HepG2 (cell line): ENCODE data around the gene DCAKD. TPM values are rescaled to one million over a fixed set of nuclear protein-coding genes. Genes with fewer than 3 reads are reported as not detected.

ENCODE experiments used
- ATAC-seq: fragments of 200-7000 bp; cut with Tn5 transposase; 3 replicates; pipeline ENCODE4 v1.9.1; 2020; ENCODE audit warnings: mild to moderate bottlenecking, moderate library complexity
- BruUV-seq: library from RNA; stranded (reverse); fragments of 400-500 nt; replicated peaks from 2 replicates; lab custom pipeline; 2021; lab: Mats Ljungman, UMichigan
- CTCF ChIA-PET: fragments of 300-600 bp; formaldehyde crosslinking; extraction: SDS; loops from one replicate; lab custom pipeline; 2021; ENCODE audit warnings: low total read pairs, inconsistent platforms, low intra/inter-chr PET ratio; lab: Yijun Ruan, JAX
- POLR2A ChIA-PET: fragments of 350-600 bp; sonication (Branson Sonifier 250); formaldehyde crosslinking; loops from one replicate; lab custom pipeline; 2020; ENCODE audit warnings: antibody characterized with exemption, inconsistent platforms; lab: Yijun Ruan, JAX
- DNase-seq: peaks from one replicate; pipeline ENCODE4 v3.0.0-alpha.2; 2015; ENCODE audit warnings: low spot score
- FAIRE-seq: peaks from 3 replicates; lab custom pipeline; 2011; peaks lifted over from hg19 to GRCh38; lab: Jason Lieb, UNC
- H2AFZ ChIP-seq: one replicate; pipeline ENCODE4 v1.6.1; 2011; ENCODE audit warnings: low read length, inconsistent platforms
- H3K27ac ChIP-seq: fragments of 300-600 bp; 3 replicates; pipeline ENCODE4 v1.8.0; 2011; ENCODE audit warnings: mixed run types, mild to moderate bottlenecking, mixed read lengths, low read length, inconsistent platforms; ENCODE audit not compliant: insufficient read depth; ENCODE audit errors: extremely low read length
- H3K27me3 ChIP-seq, 2 experiments: fragments of 200-600 bp in 1 of 2; 2 replicates in 1 of 2; 3 replicates in 1 of 2; pipeline versions ENCODE4 v1.6.0 to v1.8.0; 2011; ENCODE audit warnings: low read length in 2 of 2, mild to moderate bottlenecking in 2 of 2, moderate library complexity in 2 of 2, inconsistent platforms in 1 of 2; ENCODE audit not compliant: insufficient read depth in 2 of 2, control insufficient read depth in 1 of 2
- H3K36me3 ChIP-seq, 2 experiments: fragments of 200-600 bp in 1 of 2; replicated peaks in 1 of 2; 2 replicates in 1 of 2; 3 replicates in 1 of 2; pipeline versions ENCODE4 v1.5.1 to v1.8.0; 2011; ENCODE audit warnings: low read length in 2 of 2, inconsistent platforms in 1 of 2; ENCODE audit not compliant: insufficient read depth in 2 of 2, control insufficient read depth in 1 of 2
- H3K4me1 ChIP-seq: 2 replicates; pipeline ENCODE4 v1.5.1; 2012; ENCODE audit warnings: low read length, inconsistent platforms; ENCODE audit not compliant: insufficient read depth
- H3K4me2 ChIP-seq: 2 replicates; pipeline ENCODE4 v1.6.0; 2011; ENCODE audit warnings: low read depth, low read length, inconsistent platforms
- H3K4me3 ChIP-seq, 3 experiments: fragments of 200-600 bp in 1 of 3; sonication (generic), shearing (Covaris generic) in 1 of 3; replicated peaks in 1 of 3; 2 replicates each; pipeline ENCODE4 v1.5.1; 2011 to 2016; ENCODE audit warnings: low read length in 3 of 3, inconsistent platforms in 2 of 3, low read depth in 2 of 3, mild to moderate bottlenecking in 2 of 3, control low read depth in 1 of 3, mixed read lengths in 1 of 3; ENCODE audit not compliant: insufficient read depth in 1 of 3
- H3K79me2 ChIP-seq: one replicate; pipeline ENCODE4 v1.6.1; 2011; ENCODE audit warnings: low read length, inconsistent platforms; ENCODE audit not compliant: insufficient read depth
- H3K9ac ChIP-seq: 2 replicates; pipeline ENCODE4 v1.6.0; 2011; ENCODE audit warnings: mild to moderate bottlenecking, low read depth, low read length, inconsistent platforms; ENCODE audit not compliant: insufficient read depth
- H3K9me3 ChIP-seq: 2 replicates; pipeline ENCODE4 v1.5.1; 2012; ENCODE audit warnings: mild to moderate bottlenecking, low read length
- H4K20me1 ChIP-seq: 2 replicates; pipeline ENCODE4 v1.6.0; 2011; ENCODE audit warnings: inconsistent platforms, mild to moderate bottlenecking, low read length, moderate library complexity; ENCODE audit not compliant: insufficient read depth
- HNF4A ChIP-seq: sonication (generic); formaldehyde crosslinking; IDR thresholded peaks from 2 replicates; pipeline ENCODE4 v1.4.0; 2020; ENCODE audit warnings: missing genetic modification reagents
- LCORL ChIP-seq, 2 experiments: fragments of 450-650 bp in 1 of 2; sonication (generic) in 1 of 2; formaldehyde crosslinking in 1 of 2; IDR thresholded peaks; 2 replicates each; pipeline versions ENCODE4 v1.5.0 to v1.6.1; 2017 to 2020; ENCODE audit warnings: antibody characterized with exemption in 1 of 2, missing genetic modification reagents in 1 of 2
- MZF1 ChIP-seq: sonication (generic); formaldehyde crosslinking; IDR thresholded peaks from 2 replicates; pipeline ENCODE4 v1.8.1; 2023; ENCODE audit warnings: mild to moderate bottlenecking, missing genetic modification reagents, borderline replicate concordance
- SAFB2 ChIP-seq: sonication (generic); formaldehyde crosslinking; IDR thresholded peaks from 2 replicates; pipeline ENCODE4 v1.5.1; 2020; ENCODE audit warnings: missing genetic modification reagents, low read depth, mild to moderate bottlenecking, borderline replicate concordance
- ZSCAN22 ChIP-seq: sonication (generic); formaldehyde crosslinking; IDR thresholded peaks from 2 replicates; pipeline ENCODE4 v1.4.0; 2020; ENCODE audit warnings: mild to moderate bottlenecking, missing genetic modification reagents
- WGBS: methylation state at CpG from one replicate; pipeline ENCODE4 v1.1.6; 2017; ENCODE audit warnings: low lambda C conversion rate; 5-methylcytosine and 5-hydroxymethylcytosine counted together
- in situ Hi-C: cut with HindIII; loops from 2 replicates; pipeline ENCODE4 v1.10.0; 2017; ENCODE audit warnings: low pct_unique_long_range_greater_than_20kb; ENCODE audit not compliant: extremely low pct_ligation_motif_present
- intact Hi-C: fragments of 100-400 bp; cut with micrococcal nuclease; formaldehyde crosslinking; loops from one replicate; pipeline ENCODE4 v1.10.0; 2022; ENCODE audit not compliant: unreplicated experiment
- polyA plus RNA-seq, 8 experiments: library from polyadenylated mRNA; depleted of rRNA in 3 of 8; stranded (reverse) in 7 of 8; unstranded in 1 of 8; fragments of >200 nt; fragmentation: Illumina TruSeq in 4 of 8; extraction: Trizol in 4 of 8; gene quantifications; 2 replicates each; pipeline versions ENCODE4 v1.2.1 to v1.2.3, GENCODE V29; 2011 to 2016; ENCODE audit warnings: low read depth in 4 of 8, missing spikeins in 1 of 8, mixed read lengths in 1 of 8; ENCODE audit not compliant: insufficient read depth in 1 of 8
- total RNA-seq, 5 experiments: library from RNA; depleted of rRNA; stranded (reverse); fragments of >200 nt; fragmentation: Illumina TruSeq; extraction: Trizol; gene quantifications; 2 replicates each; pipeline ENCODE4 v1.2.3, GENCODE V29; 2016; ENCODE audit warnings: low read depth in 1 of 5

Gene DCAKD
- total and polyA plus RNA-seq, 2 of the 13 experiments (the other 11 are each of a cell fraction or from before 2014, with no cell fraction given): 25.9 to 29.2 TPM

- TF ChIP-seq MZF1 (CRISPR knock-in tag): no peak
- peak; percentile 24; the same call in 1 of the 2 replicates for TF ChIP-seq HNF4A
- H3K4me3 ChIP-seq: no peak overlapping the region
- H3K79me2 ChIP-seq: no peaks in the 10 kb centered on the region
- POLR2A ChIA-PET: no interaction called here
- H3K36me3 ChIP-seq: no peaks in the 10 kb centered on the region
- FAIRE-seq (no peak), ATAC-seq (no peak), DNase-seq (no peak)
- no peaks in the 10 kb centered on the region for H4K20me1 ChIP-seq
- in situ Hi-C loops (loop anchor here (25.0 kb wide), 1 partner anchor 224 kb away; no protein-coding TSS in a partner anchor), intact Hi-C loops (no loop called here)
- BruUV-seq: no TSS peak
- CTCF ChIA-PET: no interaction called here
- no peak overlapping the region for H3K9ac ChIP-seq
- H2AFZ ChIP-seq: no peak overlapping the region
- H3K9me3 ChIP-seq: no peaks in the 10 kb centered on the region
- H3K4me2 ChIP-seq: no peak overlapping the region
- peaks cover 5 to 25% of the 10 kb centered on the region in 2 experiments; a peak in 4 of 5 replicates for H3K27me3 ChIP-seq
- peaks cover 23% of the 10 kb centered on the region for H3K4me1 ChIP-seq
- no peak overlapping the region for H3K27ac ChIP-seq
- WGBS: 5% methylated on average over 1 of the region's 1 CpG
Measured at GRCh38 chr17:45011767-45012166, 39.7 kb downstream of the DCAKD start.

DNA sequence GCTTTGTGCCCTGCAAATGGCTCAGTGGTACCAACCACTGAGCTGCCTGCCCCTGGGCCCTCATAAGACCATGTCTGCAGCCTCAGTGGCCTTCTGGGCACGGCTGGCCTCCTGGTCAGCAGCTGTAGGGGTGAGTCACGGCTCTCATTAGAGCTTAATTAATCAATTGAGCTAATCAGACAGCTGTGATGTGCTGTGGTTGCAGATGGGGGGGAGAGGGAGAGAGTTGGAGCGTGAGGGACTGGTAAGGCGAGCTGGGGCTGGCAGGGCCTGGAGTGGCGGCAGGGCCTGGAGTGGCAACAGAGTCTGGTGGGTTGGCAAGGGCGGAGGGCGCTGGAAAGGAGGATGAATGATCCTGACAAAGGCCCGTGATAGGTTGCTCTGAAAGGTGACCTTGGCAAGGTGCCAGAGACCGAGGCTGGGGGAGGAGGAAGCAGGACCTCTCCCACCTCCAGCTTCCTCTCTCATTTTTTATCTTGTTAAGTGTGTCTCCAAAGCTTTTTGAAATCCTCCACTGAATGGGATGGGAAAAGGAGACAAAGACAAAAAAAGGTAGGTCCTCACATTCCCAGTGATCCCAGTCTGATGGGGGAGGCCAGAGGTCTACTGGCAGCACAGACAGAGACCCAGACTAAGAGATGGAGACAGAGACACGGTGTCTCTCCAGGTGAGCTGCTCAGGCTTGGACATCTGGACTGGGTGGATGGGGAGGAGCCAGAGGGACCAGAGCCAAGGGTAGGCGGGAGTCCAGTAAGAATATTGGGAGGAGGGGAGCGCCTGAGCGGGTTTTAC lies 41.6 kb downstream of the DCAKD start:
- FAIRE-seq (no peak), ATAC-seq (no peak), DNase-seq (no peak)
- Histone ChIP-seq H3K9ac (no peak overlapping the region), H3K36me3 (no peaks in the 10 kb centered on the region), H2AFZ (no peak overlapping the region), H3K27me3 (peaks cover 5 to 33% of the 10 kb centered on the region in 2 experiments; a peak in 4 of 5 replicates), H3K27ac (no peak overlapping the region), H4K20me1 (no peaks in the 10 kb centered on the region), H3K79me2 (no peaks in the 10 kb centered on the region), H3K9me3 (no peaks in the 10 kb centered on the region), H3K4me2 (no peak overlapping the region), H3K4me3 (no peak overlapping the region), H3K4me1 (peaks cover 6% of the 10 kb centered on the region)
- in situ Hi-C loops (loop anchor here (25.0 kb wide), 1 partner anchor 223 kb away; no protein-coding TSS in a partner anchor), intact Hi-C loops (no loop called here)
- BruUV-seq: no TSS peak
- CTCF ChIA-PET: no interaction called here
- WGBS: 36% methylated on average over 13 of the region's 13 CpGs
- POLR2A ChIA-PET: no interaction called here
- peak; percentile 94 for TF ChIP-seq ZSCAN22 (CRISPR knock-in tag)
- peak; percentile 87 for TF ChIP-seq LCORL (IDR thresholded peaks at IDR 0.05)
- TF ChIP-seq LCORL (CRISPR knock-in tag; IDR thresholded peaks at IDR 0.05): no peak
- no peak for TF ChIP-seq SAFB2
